NCI-H1105 (cell line): Measurements from ENCODE around the gene USP15.

ENCODE experiments used
- DNase-seq: peaks from one replicate; lab custom pipeline; 2025; lab: John Stamatoyannopoulos, UW

Gene USP15

DNA sequence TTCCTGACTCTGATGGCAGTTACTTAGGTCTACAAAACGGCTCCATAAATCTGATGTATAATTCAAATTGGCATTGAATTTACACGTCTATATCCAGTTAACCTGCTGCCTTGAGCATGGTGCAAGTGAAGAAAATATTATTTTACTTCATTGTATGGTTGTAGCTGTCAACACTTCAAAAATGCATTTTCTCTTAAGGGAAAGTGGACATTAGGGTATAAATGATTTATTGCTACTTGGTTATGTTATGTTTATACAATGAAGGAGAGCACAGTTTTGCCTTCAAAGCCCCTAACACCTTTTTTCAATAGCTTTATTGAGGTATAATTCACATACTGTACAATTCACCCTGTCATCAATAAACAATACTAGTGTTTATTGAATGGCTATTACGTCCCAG, 2.0 kb upstream of the USP15 start:
- DNase-seq: no peak

- DNase-seq: no peak
Observed at GRCh38 chr12:62258941-62259630, 1.1 kb upstream of the USP15 start.

GRCh38 chr12:62259631-62259992, 592 bp upstream of the USP15 start:
- no peak for DNase-seq

- no peak for DNase-seq
Observed at GRCh38 chr12:62260733-62261683, 804 bp downstream of the USP15 start.

GRCh38 chr12:62261876-62262517, 1.8 kb downstream of the USP15 start:
- DNase-seq: no peak

DNA sequence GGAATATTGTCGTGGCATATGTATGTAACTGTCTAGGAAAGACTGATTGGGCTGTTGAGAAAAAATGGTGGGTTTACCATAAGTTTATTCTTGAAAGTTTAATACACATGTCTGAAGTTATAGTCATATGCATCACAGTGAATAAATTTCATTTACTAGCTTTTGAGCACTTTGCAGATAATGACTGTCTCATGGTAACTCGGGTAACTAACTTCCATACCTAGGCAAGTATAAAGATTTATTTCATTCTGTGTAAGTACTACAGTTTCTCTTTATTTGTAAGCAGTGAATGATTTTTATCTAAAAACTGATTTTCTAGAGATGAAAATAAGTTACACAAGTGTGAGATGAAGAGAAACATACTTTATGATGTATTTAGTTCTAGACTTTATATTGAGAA, 3.0 kb downstream of the USP15 start:
- DNase-seq: no peak

DNA sequence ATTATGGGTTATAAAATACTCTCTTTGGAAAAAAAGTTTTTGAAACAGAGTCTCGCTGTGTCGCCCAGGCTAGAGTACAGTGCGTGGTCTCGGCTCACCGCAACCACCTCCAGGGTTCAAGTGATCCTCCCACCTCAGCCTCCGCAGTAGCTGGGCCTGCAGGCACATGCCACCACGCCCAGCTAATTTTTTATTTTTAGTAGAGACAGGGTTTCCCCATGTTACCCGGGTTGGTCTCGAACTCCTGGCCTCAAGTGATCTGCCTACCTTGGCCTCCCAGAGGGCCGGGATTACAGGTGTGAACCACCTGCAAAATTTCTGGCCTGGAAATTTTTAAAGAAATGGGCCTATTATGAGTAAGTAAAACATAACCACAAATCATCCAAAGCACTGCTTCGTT, 3.8 kb downstream of the USP15 start:
- no peak for DNase-seq

DNA sequence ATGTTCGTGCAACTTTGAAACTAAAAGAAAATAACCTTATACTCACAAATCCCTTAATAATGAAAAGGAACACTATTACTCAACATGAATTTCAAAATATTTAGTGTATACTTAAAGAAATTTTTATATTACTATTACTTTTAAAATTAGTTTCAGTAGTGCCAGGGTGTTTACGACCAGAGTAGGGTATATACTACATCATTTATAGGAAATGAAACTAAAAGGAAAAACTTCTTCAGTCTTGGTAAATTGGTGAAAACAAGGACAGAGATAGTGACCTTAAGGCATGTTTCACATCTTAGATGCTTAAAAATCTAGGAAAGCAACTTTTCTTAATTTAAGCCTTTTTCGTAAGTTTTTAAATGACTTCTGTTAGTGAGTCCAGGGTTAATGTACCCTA, 4.5 kb downstream of the USP15 start:
- no peak for DNase-seq

GRCh38 chr12:62265511-62265910, 5.3 kb downstream of the USP15 start:
- DNase-seq: no peak

- no peak for DNase-seq
Observed at GRCh38 chr12:62267026-62267425, 6.8 kb downstream of the USP15 start.

- no peak for DNase-seq
Observed at GRCh38 chr12:62267480-62267879, 7.3 kb downstream of the USP15 start.

- no peak for DNase-seq
Observed at GRCh38 chr12:62268956-62269355, 8.8 kb downstream of the USP15 start.

- no peak for DNase-seq
Observed at GRCh38 chr12:62269464-62270228, 9.4 kb downstream of the USP15 start.

DNA sequence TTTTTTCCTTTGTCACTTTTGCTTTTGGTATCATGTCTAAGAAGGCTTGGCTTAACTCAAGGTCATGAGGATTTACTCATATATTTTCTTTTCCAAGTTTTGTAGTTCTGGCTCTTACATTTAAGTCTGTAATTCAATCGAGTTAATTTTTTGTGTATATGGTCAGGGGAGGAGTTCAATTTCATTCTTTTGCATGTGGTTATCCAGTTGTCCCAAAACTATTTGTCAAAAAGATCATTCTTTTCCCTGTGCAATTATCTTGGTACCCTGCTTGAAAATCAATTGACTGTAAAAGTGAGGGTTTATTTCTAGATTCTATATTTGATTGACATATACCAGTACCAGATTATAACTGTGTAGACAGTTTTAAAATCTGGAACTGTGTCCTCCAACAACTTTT, 10.2 kb downstream of the USP15 start:
- no peak for DNase-seq

GRCh38 chr12:62270872-62271271, 10.7 kb downstream of the USP15 start:
- no peak for DNase-seq

- DNase-seq: no peak
Observed at GRCh38 chr12:62272936-62273552, 12.8 kb downstream of the USP15 start.

GRCh38 chr12:62273724-62274380, 13.6 kb downstream of the USP15 start:
- no peak for DNase-seq

DNA sequence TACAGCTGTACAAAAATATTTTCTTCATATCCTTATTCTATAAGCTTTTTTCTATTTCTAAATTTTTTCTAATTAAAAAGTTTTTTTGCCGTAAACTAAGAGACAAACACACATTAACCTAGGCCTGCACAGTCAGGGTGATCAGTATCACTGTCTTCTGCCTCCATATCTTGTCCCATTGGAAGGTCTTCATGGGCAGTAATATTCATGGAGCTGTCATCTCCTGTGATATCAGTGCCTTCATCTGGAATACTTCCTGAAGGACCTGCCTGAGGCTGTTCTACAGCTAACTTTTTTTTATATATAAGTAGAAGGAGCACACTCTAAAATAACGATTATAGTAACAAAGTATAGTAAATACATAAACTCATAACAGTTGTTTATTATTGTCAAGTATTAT, 17.8 kb downstream of the USP15 start:
- DNase-seq: no peak

DNA sequence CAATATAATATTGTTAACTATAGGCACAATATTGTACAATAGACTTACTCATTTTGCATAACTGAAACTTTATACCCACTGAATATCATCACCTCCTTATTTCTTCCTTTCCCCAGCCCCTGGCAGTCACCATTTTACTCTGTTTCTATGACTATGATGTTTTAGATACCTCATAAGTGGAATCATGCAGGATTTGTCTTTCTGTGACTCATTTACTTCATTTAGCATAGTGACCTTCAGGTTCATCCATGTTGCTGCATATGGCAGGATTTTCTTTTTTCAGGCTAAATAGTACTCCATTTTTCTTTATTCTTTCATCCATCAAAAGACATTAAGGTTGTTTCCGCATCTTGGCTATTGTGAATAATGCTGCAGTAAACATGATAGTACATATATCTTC, 18.9 kb downstream of the USP15 start:
- DNase-seq: no peak

- no peak for DNase-seq
Observed at GRCh38 chr12:62279961-62280360, 19.8 kb downstream of the USP15 start.
